HTR-8/SVneo (cell line): ENCODE data around the gene OR5K3.
"Not testable (repeated sequence)": the region's sequence is repeated elsewhere in the genome, so short reads cannot be mapped to it uniquely, and the experiment has no call there.

ENCODE experiments used
- DNase-seq: peaks from one replicate; pipeline ENCODE4 v3.0.0; 2011; ENCODE audit warnings: low spot score, mixed read lengths; ENCODE audit not compliant: insufficient read length
- FAIRE-seq: peaks from 2 replicates; lab custom pipeline; 2011; peaks lifted over from hg19 to GRCh38; lab: Jason Lieb, UNC

The OR5K3 gene

GRCh38 chr3:98390366-98390765, at the start of gene OR5K3:
Gene OR5K3, plus strand, starts transcription at chr3:98390666. Its CDS starts 0 bp downstream, at chr3:98390666.
- no peak for FAIRE-seq
- DNase-seq = no peak

GRCh38 chr3:98341758-98342157, 48.7 kb upstream of the OR5K3 start:
- DNase-seq (no peak), FAIRE-seq (no peak)

- DNase-seq (peak; percentile 15), FAIRE-seq (peak; percentile 68)
These were observed 46.6 kb upstream of the OR5K3 start for GRCh38 chr3:98343647-98344507.

GRCh38 chr3:98350082-98350481, 40.4 kb upstream of the OR5K3 start:
- DNase-seq (no peak), FAIRE-seq (no peak)

GRCh38 chr3:98353554-98353953, 36.9 kb upstream of the OR5K3 start, which contains the start of gene OR5K4:
Gene OR5K4, plus strand, starts transcription at chr3:98353854. Its CDS starts 0 bp downstream, at chr3:98353854.
- DNase-seq (no peak), FAIRE-seq (no peak)

- FAIRE-seq (no peak), DNase-seq (no peak)
These were observed 31.2 kb upstream of the OR5K3 start for GRCh38 chr3:98359250-98359649.

GRCh38 chr3:98359993-98360675, 30.3 kb upstream of the OR5K3 start:
- DNase-seq (no peak), FAIRE-seq (no peak)

GRCh38 chr3:98360681-98361080, 29.8 kb upstream of the OR5K3 start:
- no peak for DNase-seq
- FAIRE-seq = no peak

GRCh38 chr3:98361289-98361688, 29.2 kb upstream of the OR5K3 start:
- FAIRE-seq (no peak), DNase-seq (no peak)

GRCh38 chr3:98367464-98368246, 22.8 kb upstream of the OR5K3 start:
- FAIRE-seq = no peak
- no peak for DNase-seq

- DNase-seq = no peak
These were observed 19.3 kb upstream of the OR5K3 start for GRCh38 chr3:98371186-98371585.

GRCh38 chr3:98371853-98372252, 18.6 kb upstream of the OR5K3 start:
- FAIRE-seq = no peak
- DNase-seq = no peak

More at GRCh38 chr3:98371186-98371585, 19.3 kb upstream of the OR5K3 start:
- no peak for FAIRE-seq

- FAIRE-seq (no peak), DNase-seq (no peak)
These were observed 18.0 kb upstream of the OR5K3 start for GRCh38 chr3:98372445-98372844.

GRCh38 chr3:98376631-98377030, 13.8 kb upstream of the OR5K3 start:
- no peak for DNase-seq
- FAIRE-seq = no peak

- FAIRE-seq = no peak
- DNase-seq = no peak
These were observed 2.3 kb upstream of the OR5K3 start for GRCh38 chr3:98388147-98388546.

GRCh38 chr3:98395101-98395500, 4.6 kb downstream of the OR5K3 start:
- DNase-seq = no peak
- no peak for FAIRE-seq

- not testable (repeated sequence) for DNase-seq, FAIRE-seq
These were observed 6.0 kb downstream of the OR5K3 start for GRCh38 chr3:98396482-98396881.

GRCh38 chr3:98398513-98398912, 8.0 kb downstream of the OR5K3 start:
- no peak for DNase-seq
- no peak for FAIRE-seq

- FAIRE-seq = no peak
- no peak for DNase-seq
These were observed 12.0 kb downstream of the OR5K3 start for GRCh38 chr3:98402507-98402906.

- DNase-seq (no peak), FAIRE-seq (no peak)
These were observed 13.5 kb downstream of the OR5K3 start for GRCh38 chr3:98404010-98404409.

GRCh38 chr3:98406034-98406433, 15.6 kb downstream of the OR5K3 start:
- FAIRE-seq (no peak), DNase-seq (no peak)
